ENCODE measurements around the gene VANGL2. TPM values are rescaled to one million over a fixed set of nuclear protein-coding genes. Genes with fewer than 3 reads are reported as not detected.
A peak's percentile ranks its signal among the peaks of the same experiment; 100 is the strongest.

The VANGL2 gene
- polyA plus RNA-seq, 3 donors, result 0.01 TPM; not detected in 2

- Mint-ChIP-seq H3K27ac (no peak overlapping the region), H3K36me3 (no peaks in the 10 kb centered on the region), H3K4me1 (no peaks in the 10 kb centered on the region), H3K9me3 (no peaks in the 10 kb centered on the region), H3K27me3 (ENCODE audit: low read depth in 3 of 3) (peaks cover 0 to 3% (median 0%) of the 10 kb centered on the region in 3 donors), H3K4me3 (no peak overlapping the region)
- no peaks in the 10 kb centered on the region for H3K9me3 ChIP-seq (replicated peaks in 1 of 2; ENCODE audit: control insufficient read depth in 1 of 2, insufficient read depth in 1 of 2, low read length in 2 of 2)
- no peaks in the 10 kb centered on the region for H4K20me1 ChIP-seq (ENCODE audit: insufficient read depth, low read length)
- H3K27ac ChIP-seq (ENCODE audit: low read depth in 1 of 2, low read length in 2 of 2), result no peak overlapping the region
- H3K27me3 ChIP-seq (ENCODE audit: control insufficient read depth in 2 of 2, insufficient read depth in 2 of 2, low read length in 2 of 2), result no peaks in the 10 kb centered on the region
- H3K4me2 ChIP-seq (replicated peaks; ENCODE audit: extremely low read depth, low read length, poor library complexity, severe bottlenecking), result no peak overlapping the region
- no peak for TF ChIP-seq CTCF (IDR thresholded peaks at IDR 0.05)
- intact Hi-C loops (cut with micrococcal nuclease), result no loop called here
- no peak overlapping the region for H3K9ac ChIP-seq (ENCODE audit: insufficient read depth, low read length, poor library complexity, severe bottlenecking)
- no peaks in the 10 kb centered on the region for H3K79me2 ChIP-seq (ENCODE audit: insufficient read depth, low read length)
- WGBS (ENCODE audit: insufficient coverage), result 100% methylated on average over 1 of the region's 2 CpGs
- H2AFZ ChIP-seq (ENCODE audit: insufficient read depth, low read depth, low read length, poor library complexity, severe bottlenecking), result no peak overlapping the region
- H3K4me3 ChIP-seq (replicated peaks in 1 of 3; ENCODE audit: low read depth in 2 of 3, low read length in 3 of 3), result no peak overlapping the region
- H3K36me3 ChIP-seq (replicated peaks in 1 of 2; ENCODE audit: control insufficient read depth in 1 of 2, insufficient read depth in 2 of 2, low read length in 2 of 2), result no peaks in the 10 kb centered on the region
- no peak for DNase-seq
- H3K4me1 ChIP-seq (ENCODE audit: control insufficient read depth in 1 of 2, insufficient read depth in 2 of 2, low read length in 2 of 2), result no peaks in the 10 kb centered on the region
Measured at GRCh38 chr1:160414881-160415280, 14.5 kb downstream of the VANGL2 start.

GRCh38 chr1:160415696-160416290 is 15.4 kb downstream of the VANGL2 start:
- no peaks in the 10 kb centered on the region for H3K36me3 Mint-ChIP-seq
- no peak for TF ChIP-seq CTCF (IDR thresholded peaks at IDR 0.05)
- Histone ChIP-seq H3K4me2 (replicated peaks; ENCODE audit: extremely low read depth, low read length, poor library complexity, severe bottlenecking) (no peak overlapping the region), H3K27ac (ENCODE audit: low read depth in 1 of 2, low read length in 2 of 2) (no peak overlapping the region), H4K20me1 (ENCODE audit: insufficient read depth, low read length) (no peaks in the 10 kb centered on the region), H3K9me3 (replicated peaks in 1 of 2; ENCODE audit: control insufficient read depth in 1 of 2, insufficient read depth in 1 of 2, low read length in 2 of 2) (no peaks in the 10 kb centered on the region), H3K36me3 (replicated peaks in 1 of 2; ENCODE audit: control insufficient read depth in 1 of 2, insufficient read depth in 2 of 2, low read length in 2 of 2) (no peaks in the 10 kb centered on the region), H3K4me3 (replicated peaks in 1 of 3; ENCODE audit: low read depth in 2 of 3, low read length in 3 of 3) (no peak overlapping the region), H3K4me1 (ENCODE audit: control insufficient read depth in 1 of 2, insufficient read depth in 2 of 2, low read length in 2 of 2) (no peaks in the 10 kb centered on the region), H3K27me3 (ENCODE audit: control insufficient read depth in 2 of 2, insufficient read depth in 2 of 2, low read length in 2 of 2) (no peaks in the 10 kb centered on the region), H3K79me2 (ENCODE audit: insufficient read depth, low read length) (no peaks in the 10 kb centered on the region), H2AFZ (ENCODE audit: insufficient read depth, low read depth, low read length, poor library complexity, severe bottlenecking) (no peak overlapping the region), H3K9ac (ENCODE audit: insufficient read depth, low read length, poor library complexity, severe bottlenecking) (no peak overlapping the region)
- no peaks in the 10 kb centered on the region for H3K9me3 Mint-ChIP-seq
- H3K27me3 Mint-ChIP-seq (ENCODE audit: low read depth in 3 of 3), result peaks cover 0 to 3% (median 0%) of the 10 kb centered on the region in 3 donors
- 97% methylated on average over 27 of the region's 29 CpGs for WGBS (ENCODE audit: insufficient coverage)
- H3K27ac Mint-ChIP-seq, result peak overlapping the region in 1 of 7 donors; percentile 5
- no peak overlapping the region for H3K4me3 Mint-ChIP-seq
- no peaks in the 10 kb centered on the region for H3K4me1 Mint-ChIP-seq
- DNase-seq, result no peak
- intact Hi-C loops (cut with micrococcal nuclease), result no loop called here
